Mucosa of descending colon (tissue), 3 donors: ENCODE data around the gene COBL. TPM values are rescaled to one million over a fixed set of nuclear protein-coding genes. Genes with fewer than 3 reads are reported as not detected.

Source experiments
- ATAC-seq: fragments of 200-7000 bp; cut with Tn5 transposase; one replicate; pipeline ENCODE4 v1.9.1; 2020; ENCODE audit warnings: mild to moderate bottlenecking, moderate library complexity
- DNase-seq, 3 donors: peaks; one replicate each; pipeline ENCODE4 v3.0.0-alpha.2; 2020
- H3K36me3 ChIP-seq: fragments of 200-600 bp; one replicate; pipeline ENCODE4 v1.8.0; 2021; ENCODE audit warnings: low read depth, mild to moderate bottlenecking
- H3K4me1 ChIP-seq: fragments of 200-600 bp; one replicate; pipeline ENCODE4 v1.8.0; 2021; ENCODE audit warnings: low read depth, mild to moderate bottlenecking
- H3K4me3 ChIP-seq: fragments of 200-600 bp; one replicate; pipeline ENCODE4 v1.8.0; 2021; ENCODE audit warnings: mild to moderate bottlenecking
- H3K9me3 ChIP-seq: fragments of 200-600 bp; one replicate; pipeline ENCODE4 v1.8.0; 2021; ENCODE audit warnings: mild to moderate bottlenecking
- CTCF ChIP-seq: fragments of 200-600 bp; IDR thresholded peaks from one replicate; pipeline ENCODE4 v1.8.0; 2022; ENCODE audit warnings: antibody characterized with exemption, mild to moderate bottlenecking
- intact Hi-C, 2 donors: fragments of 100-400 bp; cut with DNase I in 1 of 2; cut with micrococcal nuclease in 1 of 2; formaldehyde crosslinking; loops; one replicate each; pipeline versions ENCODE4 v1.11.0 to v1.11.1; 2022; cut with DNase I, micrococcal nuclease
- total RNA-seq, 3 donors: library from RNA; stranded (reverse); fragmentation: NEBNext Ultra II Directional in 2 of 3; extraction: Animal tissue kit (Norgen Biotek cat#: 25700) in 2 of 3; gene quantifications; one replicate each; pipeline versions ENCODE4 v1.2.1 to v1.2.4, GENCODE V29; 2021 to 2023
- donor health status: DM: no; HTN: no; CAD: no; lungs with moderate emphysema.
- donor health status: DM: no; HTN: no; CAD: no.
- donor health status: DM: no; HTN: yes; CAD: no.

COBL gene
- total RNA-seq, 3 donors from 2014 or later: 48.6 to 91.8 (median 56.6) TPM

DNA sequence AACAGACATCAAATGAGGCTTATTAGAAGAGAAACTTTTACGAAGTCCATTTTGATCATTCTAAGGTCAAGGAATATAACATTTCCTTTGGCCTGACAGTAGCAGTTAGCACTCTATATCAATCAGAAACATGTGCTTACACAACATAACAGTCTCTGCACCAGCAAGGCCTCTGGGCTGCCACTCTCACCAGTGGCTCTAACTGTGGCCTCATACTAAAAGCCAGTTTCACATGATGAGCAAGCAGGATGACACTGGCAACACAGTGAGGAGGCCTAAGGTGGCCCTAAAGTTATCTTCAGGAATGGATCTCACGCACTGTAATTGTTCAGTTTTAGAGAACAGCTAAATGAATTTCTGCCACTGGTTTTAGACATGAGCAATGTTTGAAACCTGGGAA is 126.8 kb downstream of the COBL start:
- Histone ChIP-seq H3K36me3 (no peaks in the 10 kb centered on the region), H3K4me3 (no peak overlapping the region), H3K9me3 (no peaks in the 10 kb centered on the region), H3K4me1 (no peaks in the 10 kb centered on the region)
- ATAC-seq (no peak), DNase-seq (no peak)
- no peak for TF ChIP-seq CTCF
- intact Hi-C loops: no loop called here

GRCh38 chr7:51188987-51189386 is 127.6 kb downstream of the COBL start:
- Histone ChIP-seq H3K36me3 (no peaks in the 10 kb centered on the region), H3K9me3 (no peaks in the 10 kb centered on the region), H3K4me3 (no peak overlapping the region), H3K4me1 (no peaks in the 10 kb centered on the region)
- no peak for DNase-seq
- intact Hi-C loops: no loop called here
- ATAC-seq: no peak
- TF ChIP-seq CTCF: no peak

DNA sequence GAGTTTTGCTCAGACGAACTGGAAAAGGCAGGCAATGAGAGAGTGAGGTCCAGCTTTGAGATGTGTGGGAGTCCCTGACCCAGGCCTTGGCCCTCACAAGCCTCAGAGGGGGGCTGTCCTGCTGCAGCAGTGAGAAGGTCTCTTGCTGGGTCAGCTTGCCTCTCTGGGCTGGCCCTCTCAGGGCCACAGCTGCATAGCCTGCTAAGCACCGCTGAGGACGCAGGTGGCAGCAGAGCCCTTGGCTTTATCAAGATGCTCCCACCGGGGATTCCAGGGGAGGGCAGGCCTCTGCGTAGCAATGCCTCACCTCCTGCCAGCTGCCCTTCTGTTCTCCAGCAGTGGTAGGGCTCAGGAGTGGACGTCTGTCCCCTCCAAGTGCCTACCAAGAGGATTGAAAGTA is 128.7 kb downstream of the COBL start:
- Histone ChIP-seq H3K4me3 (no peak overlapping the region), H3K4me1 (no peaks in the 10 kb centered on the region), H3K9me3 (no peaks in the 10 kb centered on the region), H3K36me3 (no peaks in the 10 kb centered on the region)
- intact Hi-C loops: no loop called here
- no peak for DNase-seq
- TF ChIP-seq CTCF: no peak
- ATAC-seq: no peak

GRCh38 chr7:51186531-51186930 is 130.1 kb downstream of the COBL start:
- intact Hi-C loops: no loop called here
- Histone ChIP-seq H3K9me3 (no peaks in the 10 kb centered on the region), H3K4me1 (no peaks in the 10 kb centered on the region), H3K36me3 (no peaks in the 10 kb centered on the region), H3K4me3 (no peak overlapping the region)
- DNase-seq: no peak
- TF ChIP-seq CTCF: no peak
- ATAC-seq: no peak

GRCh38 chr7:51182636-51183166 is 133.9 kb downstream of the COBL start:
- Histone ChIP-seq H3K9me3 (no peaks in the 10 kb centered on the region), H3K36me3 (no peaks in the 10 kb centered on the region), H3K4me1 (no peaks in the 10 kb centered on the region), H3K4me3 (no peak overlapping the region)
- DNase-seq (no peak), ATAC-seq (no peak)
- no peak for TF ChIP-seq CTCF
- intact Hi-C loops: no loop called here

DNA sequence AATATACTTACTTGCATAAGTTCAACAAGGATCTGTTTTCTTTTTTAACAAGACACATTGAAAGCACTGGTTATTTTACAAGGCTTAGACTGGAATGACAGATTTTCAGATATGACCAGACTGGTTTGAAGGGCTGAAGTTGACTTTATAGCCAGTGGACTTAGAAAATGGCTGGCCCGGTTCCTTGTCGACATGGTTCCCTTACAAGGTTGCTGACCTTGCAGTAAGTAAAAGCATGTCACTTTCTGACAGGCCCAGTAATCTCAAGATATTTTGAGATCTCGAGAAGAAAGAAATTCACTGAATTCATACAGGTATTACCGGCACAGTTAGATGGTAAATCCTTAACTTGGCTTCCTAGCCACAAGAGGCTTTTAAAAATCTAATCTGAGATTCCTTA is 136.5 kb downstream of the COBL start:
- DNase-seq (no peak), ATAC-seq (no peak)
- no peaks in the 10 kb centered on the region for H3K9me3 ChIP-seq
- no peak for TF ChIP-seq CTCF
- intact Hi-C loops: no loop called here
- H3K4me3 ChIP-seq: no peak overlapping the region
- no peaks in the 10 kb centered on the region for H3K36me3 ChIP-seq
- H3K4me1 ChIP-seq: no peaks in the 10 kb centered on the region
